Tibial artery (tissue), 4 donors: Measurements from ENCODE around the gene RIMS4.

Experiments used
- DNase-seq, 2 donors: peaks; one replicate each; pipeline ENCODE4 v3.0.0-alpha.2; 2019
- H3K27ac ChIP-seq, 2 donors: fragments of 200-600 bp; sonication (generic) in 1 of 2; 1 replicate in 1 of 2; 2 replicates in 1 of 2; pipeline ENCODE4 v1.5.1; 2018 to 2019; ENCODE audit warnings: mild to moderate bottlenecking in 1 of 2
- H3K27me3 ChIP-seq, 2 donors: fragments of 200-600 bp; sonication (generic) in 1 of 2; one replicate each; pipeline versions ENCODE4 v1.5.1 to v1.6.0; 2016 to 2019
- H3K36me3 ChIP-seq, 3 donors: fragments of 200-600 bp; sonication (generic) in 2 of 3; one replicate each; pipeline ENCODE4 v1.5.1; 2016 to 2019; ENCODE audit warnings: mild to moderate bottlenecking in 2 of 3
- H3K4me1 ChIP-seq, 4 donors: fragments of 200-600 bp; sonication (generic) in 2 of 4; 1 replicate in 3 of 4; 2 replicates in 1 of 4; pipeline ENCODE4 v1.5.1; 2016 to 2019
- H3K4me3 ChIP-seq, 2 donors: fragments of 200-600 bp; sonication (generic) in 1 of 2; 1 replicate in 1 of 2; 2 replicates in 1 of 2; pipeline ENCODE4 v1.5.1; 2018 to 2019; ENCODE audit warnings: mild to moderate bottlenecking in 2 of 2
- H3K9me3 ChIP-seq, 3 donors: fragments of 200-600 bp; sonication (generic) in 1 of 3; one replicate each; pipeline ENCODE4 v1.5.1; 2016 to 2019
- CTCF ChIP-seq, 2 experiments: fragments of 200-600 bp in 1 of 2; fragments of 450-650 bp in 1 of 2; IDR thresholded peaks; one replicate each; pipeline ENCODE4 v1.5.1; 2017 to 2019; ENCODE audit warnings: antibody characterized with exemption in 2 of 2, mild to moderate bottlenecking in 1 of 2, moderate library complexity in 1 of 2
- intact Hi-C: fragments of 100-400 bp; cut with DNase I; formaldehyde crosslinking; loops from one replicate; pipeline ENCODE4 v1.15.0; 2023; ENCODE audit warnings: low total_unique reads

The RIMS4 gene

DNA sequence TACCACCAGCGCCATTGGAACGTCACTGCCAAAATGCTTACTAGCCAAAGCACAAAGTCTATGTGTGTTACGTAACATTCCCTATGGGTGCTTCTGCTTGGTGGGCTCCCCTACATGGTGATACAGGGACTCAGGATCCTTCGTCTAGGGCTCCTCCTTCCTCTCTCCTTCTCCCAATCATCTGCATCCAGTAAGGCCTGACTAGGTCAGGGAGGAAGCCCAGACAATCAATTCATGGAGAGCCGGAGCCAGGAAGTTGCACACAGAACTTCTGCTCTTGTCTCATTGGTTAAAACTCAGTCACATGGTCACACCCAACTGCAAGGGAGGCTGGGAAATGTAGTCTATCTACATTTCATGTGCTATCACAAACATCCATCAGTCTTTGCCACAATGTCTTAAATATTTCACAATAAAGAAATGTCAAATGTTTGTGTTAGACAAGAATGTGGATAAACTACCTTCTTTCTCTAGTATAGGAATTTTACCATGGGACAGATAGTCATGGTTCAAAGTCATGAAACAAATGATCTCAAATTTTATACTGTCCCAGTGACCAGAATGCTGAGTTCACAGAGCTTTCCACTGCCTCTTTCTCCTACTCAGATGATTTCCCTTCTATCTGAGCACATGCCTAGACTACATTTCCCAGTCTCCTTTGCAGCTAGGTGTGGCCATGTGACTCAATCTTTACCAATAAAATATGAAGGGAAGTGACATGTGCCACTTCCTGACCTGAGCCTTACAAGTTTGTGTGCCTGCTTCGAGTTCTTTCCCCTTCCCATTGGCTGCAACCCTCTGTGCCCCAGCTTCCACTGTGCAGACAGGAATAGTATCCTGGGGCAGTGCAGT is 74.0 kb downstream of the RIMS4 start:
- intact Hi-C loops: loop anchor here (10.0 kb wide), 1 partner anchor 132 kb away; no protein-coding TSS in a partner anchor
- Histone ChIP-seq H3K4me3 (no peak overlapping the region), H3K4me1 (peaks cover 0 to 87% (median 34%) of the 10 kb centered on the region in 4 donors), H3K9me3 (no peaks in the 10 kb centered on the region), H3K27ac (peak overlapping the region; percentile 87 to 92), H3K36me3 (no peaks in the 10 kb centered on the region), H3K27me3 (no peaks in the 10 kb centered on the region)
- DNase-seq: no peak
- no peak for TF ChIP-seq CTCF (IDR thresholded peaks at IDR 0.05)

- Histone ChIP-seq H3K4me3 (no peak overlapping the region), H3K36me3 (no peaks in the 10 kb centered on the region), H3K27ac (peak overlapping the region; percentile 87 to 92), H3K27me3 (no peaks in the 10 kb centered on the region), H3K4me1 (peaks cover 0 to 89% (median 39%) of the 10 kb centered on the region in 4 donors), H3K9me3 (no peaks in the 10 kb centered on the region)
- DNase-seq: no peak
- intact Hi-C loops: loop anchor here (10.0 kb wide), 1 partner anchor 131 kb away; no protein-coding TSS in a partner anchor
- no peak for TF ChIP-seq CTCF (IDR thresholded peaks at IDR 0.05)
Measured at GRCh38 chr20:44735816-44736169, 74.6 kb downstream of the RIMS4 start.

GRCh38 chr20:44734938-44735337 is 75.4 kb downstream of the RIMS4 start:
- DNase-seq: peak in 1 of 2 donors; percentile 84
- Histone ChIP-seq H3K27me3 (no peaks in the 10 kb centered on the region), H3K4me1 (peaks cover 0 to 93% (median 46%) of the 10 kb centered on the region in 4 donors), H3K4me3 (peak overlapping the region in 1 of 2 donors; percentile 25), H3K36me3 (no peaks in the 10 kb centered on the region), H3K9me3 (no peaks in the 10 kb centered on the region), H3K27ac (peak overlapping the region; percentile 87 to 92)
- intact Hi-C loops: loop anchor here (10.0 kb wide), 1 partner anchor 130 kb away; no protein-coding TSS in a partner anchor
- TF ChIP-seq CTCF (IDR thresholded peaks at IDR 0.05): peak; percentile 62 to 82

- Histone ChIP-seq H3K27me3 (no peaks in the 10 kb centered on the region), H3K36me3 (no peaks in the 10 kb centered on the region), H3K4me3 (no peak overlapping the region), H3K4me1 (peaks cover 0 to 91% (median 50%) of the 10 kb centered on the region in 4 donors), H3K27ac (peak overlapping the region; percentile 87 to 92), H3K9me3 (no peaks in the 10 kb centered on the region)
- intact Hi-C loops: loop anchor here (1.0 to 10.0 kb wide), 2 partner anchors 48 to 129 kb away; no protein-coding TSS in a partner anchor
- TF ChIP-seq CTCF (IDR thresholded peaks at IDR 0.05): peak; percentile 96 to 97
- DNase-seq: peak; percentile 81 to 90
Measured at GRCh38 chr20:44733341-44734069, 76.8 kb downstream of the RIMS4 start.

DNA sequence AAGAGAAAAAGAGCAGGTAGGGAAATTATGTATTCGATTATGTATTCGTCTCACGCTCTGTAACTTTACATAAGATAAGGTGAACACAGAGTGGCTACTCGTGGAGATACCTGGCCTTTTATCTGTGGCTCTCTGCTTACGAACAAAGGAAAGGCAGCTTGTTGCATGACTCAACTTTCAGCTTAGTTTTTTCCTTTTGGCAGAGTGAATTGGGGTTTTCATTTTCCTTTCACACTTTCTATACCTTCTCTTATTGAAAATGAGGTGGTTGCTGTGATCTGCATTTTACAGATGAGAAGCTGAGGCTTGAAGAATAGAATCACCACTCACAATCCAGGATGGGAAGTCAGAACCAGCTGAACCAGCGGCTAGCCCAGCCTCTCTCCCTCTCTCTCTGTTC is 78.0 kb downstream of the RIMS4 start:
- Histone ChIP-seq H3K9me3 (no peaks in the 10 kb centered on the region), H3K4me3 (no peak overlapping the region), H3K27me3 (no peaks in the 10 kb centered on the region), H3K27ac (peak overlapping the region; percentile 87 to 92), H3K36me3 (peaks cover 0 to 3% (median 0%) of the 10 kb centered on the region in 3 donors), H3K4me1 (peaks cover 0 to 90% (median 52%) of the 10 kb centered on the region in 4 donors)
- DNase-seq: no peak
- TF ChIP-seq CTCF (IDR thresholded peaks at IDR 0.05): no peak
- intact Hi-C loops: loop anchor here (10.0 kb wide), 1 partner anchor 128 kb away; no protein-coding TSS in a partner anchor
